IMR-90 (cell line): ENCODE measurements around the gene CCR6.

Source experiments
- CEBPB ChIP-seq: IDR thresholded peaks from 2 replicates; pipeline ENCODE4 v1.6.1; 2012; ENCODE audit warnings: low read depth, low read length, improper control_type of control experiment
- CHD1 ChIP-seq: IDR thresholded peaks from 2 replicates; pipeline ENCODE4 v1.6.1; 2012; ENCODE audit warnings: low read depth, low read length, improper control_type of control experiment
- MAFK ChIP-seq: IDR thresholded peaks from 2 replicates; pipeline ENCODE4 v1.6.1; 2012; ENCODE audit warnings: low read depth, low read length, improper control_type of control experiment
- MAZ ChIP-seq: IDR thresholded peaks from 2 replicates; pipeline ENCODE4 v1.6.1; 2012; ENCODE audit warnings: low read depth, mild to moderate bottlenecking, low read length, improper control_type of control experiment, moderate library complexity, borderline replicate concordance
- MXI1 ChIP-seq: IDR thresholded peaks from 2 replicates; pipeline ENCODE4 v1.6.1; 2012; ENCODE audit warnings: low read depth, mild to moderate bottlenecking, low read length, moderate library complexity, borderline replicate concordance
- NFE2L2 ChIP-seq: fragments of 150-350 bp; IDR thresholded peaks from 2 replicates; pipeline ENCODE4 v1.6.1; 2016; ENCODE audit warnings: low read depth, mild to moderate bottlenecking, low read length
- POLR2A ChIP-seq: IDR thresholded peaks from 2 replicates; pipeline ENCODE4 v1.6.1; 2012; ENCODE audit warnings: mild to moderate bottlenecking, low read depth, low read length
- RAD21 ChIP-seq: IDR thresholded peaks from 2 replicates; pipeline ENCODE4 v1.6.1; 2012; ENCODE audit warnings: low read length, improper control_type of control experiment
- RCOR1 ChIP-seq: IDR thresholded peaks from 2 replicates; pipeline ENCODE4 v1.6.1; 2012; ENCODE audit warnings: mild to moderate bottlenecking, low read length, improper control_type of control experiment; ENCODE audit not compliant: insufficient replicate concordance
- RFX5 ChIP-seq: IDR thresholded peaks from 2 replicates; pipeline ENCODE4 v1.8.0; 2012; ENCODE audit warnings: low read depth, mild to moderate bottlenecking, low read length, moderate library complexity
- SMC3 ChIP-seq: fragments of 150-350 bp; IDR thresholded peaks from 2 replicates; pipeline ENCODE4 v1.6.1; 2016; ENCODE audit warnings: low read depth, mild to moderate bottlenecking, antibody characterized with exemption, low read length, moderate library complexity
- TF ChIP-seq, protein P1 (sequence below): fragments of 150-350 bp; IDR thresholded peaks from 2 replicates; pipeline ENCODE4 v1.6.1; 2017; ENCODE audit warnings: mild to moderate bottlenecking, antibody characterized with exemption, low read length, low read depth
- TF ChIP-seq, protein P2 (sequence below): conservative IDR thresholded peaks from 2 replicates; pipeline ENCODE4 v1.5.1; 2012; ENCODE audit warnings: mild to moderate bottlenecking, low read depth, low read length, improper control_type of control experiment
- TF ChIP-seq, protein P3 (sequence below): fragments of 150-350 bp; IDR thresholded peaks from 2 replicates; pipeline ENCODE4 v1.6.1; 2016; ENCODE audit warnings: low read depth, mild to moderate bottlenecking, low read length, moderate library complexity, borderline replicate concordance

DNA sequence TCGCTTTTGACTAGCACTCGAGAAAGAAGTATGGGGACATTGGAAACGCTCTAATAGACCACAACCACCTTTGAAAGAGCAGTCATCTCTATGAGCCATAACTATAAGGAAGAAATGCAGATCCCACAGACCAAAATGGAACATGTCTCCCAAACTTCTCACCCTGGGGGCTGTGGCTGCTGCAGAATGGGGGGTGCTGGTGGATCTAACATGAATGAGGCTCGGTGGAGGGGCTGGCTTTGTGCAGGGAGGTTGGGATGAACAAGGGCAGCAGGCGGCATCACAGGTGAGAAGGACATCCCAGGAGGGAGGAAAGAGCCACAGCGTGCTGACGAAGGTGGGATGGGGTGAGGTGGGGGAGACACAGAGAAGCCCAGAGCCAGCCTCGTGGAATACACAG lies 10.5 kb upstream of the CCR6 start:
- TF ChIP-seq, protein P1, sequence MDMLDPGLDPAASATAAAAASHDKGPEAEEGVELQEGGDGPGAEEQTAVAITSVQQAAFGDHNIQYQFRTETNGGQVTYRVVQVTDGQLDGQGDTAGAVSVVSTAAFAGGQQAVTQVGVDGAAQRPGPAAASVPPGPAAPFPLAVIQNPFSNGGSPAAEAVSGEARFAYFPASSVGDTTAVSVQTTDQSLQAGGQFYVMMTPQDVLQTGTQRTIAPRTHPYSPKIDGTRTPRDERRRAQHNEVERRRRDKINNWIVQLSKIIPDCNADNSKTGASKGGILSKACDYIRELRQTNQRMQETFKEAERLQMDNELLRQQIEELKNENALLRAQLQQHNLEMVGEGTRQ = no peak
- TF ChIP-seq, protein P2, sequence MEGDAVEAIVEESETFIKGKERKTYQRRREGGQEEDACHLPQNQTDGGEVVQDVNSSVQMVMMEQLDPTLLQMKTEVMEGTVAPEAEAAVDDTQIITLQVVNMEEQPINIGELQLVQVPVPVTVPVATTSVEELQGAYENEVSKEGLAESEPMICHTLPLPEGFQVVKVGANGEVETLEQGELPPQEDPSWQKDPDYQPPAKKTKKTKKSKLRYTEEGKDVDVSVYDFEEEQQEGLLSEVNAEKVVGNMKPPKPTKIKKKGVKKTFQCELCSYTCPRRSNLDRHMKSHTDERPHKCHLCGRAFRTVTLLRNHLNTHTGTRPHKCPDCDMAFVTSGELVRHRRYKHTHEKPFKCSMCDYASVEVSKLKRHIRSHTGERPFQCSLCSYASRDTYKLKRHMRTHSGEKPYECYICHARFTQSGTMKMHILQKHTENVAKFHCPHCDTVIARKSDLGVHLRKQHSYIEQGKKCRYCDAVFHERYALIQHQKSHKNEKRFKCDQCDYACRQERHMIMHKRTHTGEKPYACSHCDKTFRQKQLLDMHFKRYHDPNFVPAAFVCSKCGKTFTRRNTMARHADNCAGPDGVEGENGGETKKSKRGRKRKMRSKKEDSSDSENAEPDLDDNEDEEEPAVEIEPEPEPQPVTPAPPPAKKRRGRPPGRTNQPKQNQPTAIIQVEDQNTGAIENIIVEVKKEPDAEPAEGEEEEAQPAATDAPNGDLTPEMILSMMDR = no peak
- no peak for TF ChIP-seq SMC3
- TF ChIP-seq POLR2A = no peak
- TF ChIP-seq MAFK = no peak
- no peak for TF ChIP-seq MAZ
- no peak for TF ChIP-seq RFX5
- no peak for TF ChIP-seq MXI1
- TF ChIP-seq RAD21 = no peak
- no peak for TF ChIP-seq CEBPB
- no peak for TF ChIP-seq RCOR1
- no peak for TF ChIP-seq CHD1
- no peak for TF ChIP-seq NFE2L2
- TF ChIP-seq, protein P3, sequence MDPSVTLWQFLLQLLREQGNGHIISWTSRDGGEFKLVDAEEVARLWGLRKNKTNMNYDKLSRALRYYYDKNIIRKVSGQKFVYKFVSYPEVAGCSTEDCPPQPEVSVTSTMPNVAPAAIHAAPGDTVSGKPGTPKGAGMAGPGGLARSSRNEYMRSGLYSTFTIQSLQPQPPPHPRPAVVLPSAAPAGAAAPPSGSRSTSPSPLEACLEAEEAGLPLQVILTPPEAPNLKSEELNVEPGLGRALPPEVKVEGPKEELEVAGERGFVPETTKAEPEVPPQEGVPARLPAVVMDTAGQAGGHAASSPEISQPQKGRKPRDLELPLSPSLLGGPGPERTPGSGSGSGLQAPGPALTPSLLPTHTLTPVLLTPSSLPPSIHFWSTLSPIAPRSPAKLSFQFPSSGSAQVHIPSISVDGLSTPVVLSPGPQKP = no peak
